ENCODE results near the gene TPP1. TPM values are rescaled to one million over a fixed set of nuclear protein-coding genes. Genes with fewer than 3 reads are reported as not detected.

Gene TPP1
- total RNA-seq, 4 donors from 2014 or later: 15.4 to 34.9 (median 27.8) TPM

DNA sequence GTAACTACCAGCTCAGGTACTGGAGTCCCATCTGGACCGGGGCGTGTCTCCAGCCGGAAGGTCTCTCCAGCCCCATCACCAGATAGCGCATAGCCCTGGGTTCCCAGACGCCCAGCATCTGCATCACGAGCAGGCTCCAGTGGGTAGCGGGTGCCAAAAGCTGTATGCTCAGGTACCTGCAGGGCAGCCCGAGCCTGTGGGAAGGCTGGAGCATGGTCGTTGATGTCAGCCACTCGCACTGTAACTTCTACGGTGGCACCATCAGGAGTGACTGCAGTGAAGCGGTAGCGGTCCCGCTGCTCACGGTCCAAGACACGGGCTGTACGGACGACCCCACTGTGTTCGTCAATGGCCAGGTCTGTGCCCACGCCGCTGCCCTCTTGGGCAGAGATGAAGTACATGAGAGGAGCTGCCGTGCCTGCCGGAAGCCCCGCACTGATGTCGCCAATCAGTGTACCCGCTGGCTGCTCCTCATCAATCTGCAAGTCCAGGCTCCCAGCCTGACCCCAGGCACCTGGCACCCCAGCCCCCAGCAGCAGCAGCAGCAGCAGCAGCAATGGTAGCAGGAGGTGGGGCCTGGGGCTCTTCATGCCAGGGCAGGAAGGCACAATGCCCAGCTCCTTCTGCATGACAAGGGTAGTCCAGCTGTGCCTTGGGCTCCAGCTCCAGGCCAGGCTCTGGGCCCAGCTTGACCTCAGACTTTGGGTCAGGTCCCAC, 21.9 kb upstream of the TPP1 start:
- Histone ChIP-seq H3K9me3 (no peaks in the 10 kb centered on the region), H3K4me3 (no peak overlapping the region), H3K36me3 (peaks cover 0 to 17% (median 0%) of the 10 kb centered on the region in 3 donors), H3K4me1 (peaks cover 10 to 42% (median 20%) of the 10 kb centered on the region in 3 donors), H3K27me3 (no peaks in the 10 kb centered on the region), H3K27ac (no peak overlapping the region)
- TF ChIP-seq POLR2A (IDR thresholded peaks at IDR 0.05): no peak
- TF ChIP-seq, protein P1, sequence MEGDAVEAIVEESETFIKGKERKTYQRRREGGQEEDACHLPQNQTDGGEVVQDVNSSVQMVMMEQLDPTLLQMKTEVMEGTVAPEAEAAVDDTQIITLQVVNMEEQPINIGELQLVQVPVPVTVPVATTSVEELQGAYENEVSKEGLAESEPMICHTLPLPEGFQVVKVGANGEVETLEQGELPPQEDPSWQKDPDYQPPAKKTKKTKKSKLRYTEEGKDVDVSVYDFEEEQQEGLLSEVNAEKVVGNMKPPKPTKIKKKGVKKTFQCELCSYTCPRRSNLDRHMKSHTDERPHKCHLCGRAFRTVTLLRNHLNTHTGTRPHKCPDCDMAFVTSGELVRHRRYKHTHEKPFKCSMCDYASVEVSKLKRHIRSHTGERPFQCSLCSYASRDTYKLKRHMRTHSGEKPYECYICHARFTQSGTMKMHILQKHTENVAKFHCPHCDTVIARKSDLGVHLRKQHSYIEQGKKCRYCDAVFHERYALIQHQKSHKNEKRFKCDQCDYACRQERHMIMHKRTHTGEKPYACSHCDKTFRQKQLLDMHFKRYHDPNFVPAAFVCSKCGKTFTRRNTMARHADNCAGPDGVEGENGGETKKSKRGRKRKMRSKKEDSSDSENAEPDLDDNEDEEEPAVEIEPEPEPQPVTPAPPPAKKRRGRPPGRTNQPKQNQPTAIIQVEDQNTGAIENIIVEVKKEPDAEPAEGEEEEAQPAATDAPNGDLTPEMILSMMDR (IDR thresholded peaks at IDR 0.05): no peak
- DNase-seq: no peak
- WGBS, 2 donors: 100% methylated on average over 5 of the region's 26 CpGs; no CpG with 5 or more reads in 1 of the 2 donors
- intact Hi-C loops (cut with DNase I): no loop called here

DNA sequence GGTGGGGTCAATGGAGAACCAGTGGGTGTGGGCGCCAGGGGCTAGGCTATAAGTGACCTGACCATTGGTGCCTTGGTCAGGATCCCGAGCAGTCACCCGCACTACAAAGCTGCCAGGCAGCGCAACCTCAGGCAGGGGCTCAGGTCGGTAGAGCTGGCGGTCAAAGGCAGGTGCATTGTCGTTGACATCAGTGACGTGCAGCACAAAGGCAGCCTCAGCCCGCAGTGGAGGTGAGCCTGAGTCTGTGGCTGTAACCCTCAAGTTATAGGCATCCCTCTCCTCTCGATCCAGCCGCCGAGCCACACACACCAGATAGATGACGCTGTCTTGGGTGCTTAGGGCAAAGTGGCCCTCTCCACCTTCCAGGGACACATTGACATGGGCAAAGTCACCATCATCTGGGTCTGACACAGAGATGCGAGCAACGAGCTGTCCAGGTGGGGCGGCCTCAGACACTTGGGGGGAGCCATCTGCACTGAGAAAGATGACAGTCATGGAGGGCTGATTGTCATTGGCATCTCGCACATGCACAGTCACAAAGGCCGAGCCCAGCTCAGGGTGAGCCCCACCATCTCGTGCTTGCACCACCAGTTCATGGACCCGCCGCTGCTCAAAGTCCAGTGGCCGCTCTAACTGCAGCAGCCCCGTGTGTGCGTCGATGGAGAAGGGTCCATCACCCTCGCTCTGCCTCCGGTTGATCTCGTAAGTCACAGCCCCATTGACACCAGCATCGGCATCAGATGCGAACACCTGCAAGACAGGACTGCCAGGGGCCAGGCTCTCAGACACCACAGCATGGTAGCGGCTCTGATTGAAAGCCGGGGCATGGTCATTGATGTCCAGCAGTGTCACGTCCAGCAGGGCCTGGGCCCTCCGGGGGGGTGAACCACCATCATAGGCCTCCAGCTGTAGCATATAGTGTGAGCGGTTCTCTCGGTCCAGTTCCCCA, 21.1 kb upstream of the TPP1 start:
- Histone ChIP-seq H3K9me3 (no peaks in the 10 kb centered on the region), H3K4me1 (peaks cover 8 to 42% (median 20%) of the 10 kb centered on the region in 3 donors), H3K36me3 (peaks cover 0 to 17% (median 0%) of the 10 kb centered on the region in 3 donors), H3K27me3 (no peaks in the 10 kb centered on the region), H3K4me3 (no peak overlapping the region), H3K27ac (no peak overlapping the region)
- intact Hi-C loops (cut with DNase I): no loop called here
- TF ChIP-seq, protein P1 (IDR thresholded peaks at IDR 0.05): no peak
- TF ChIP-seq POLR2A (IDR thresholded peaks at IDR 0.05): no peak
- no peak for DNase-seq
- 87 to 88% methylated on average over 7 to 29 of the region's 36 CpGs for WGBS, 2 donors

DNA sequence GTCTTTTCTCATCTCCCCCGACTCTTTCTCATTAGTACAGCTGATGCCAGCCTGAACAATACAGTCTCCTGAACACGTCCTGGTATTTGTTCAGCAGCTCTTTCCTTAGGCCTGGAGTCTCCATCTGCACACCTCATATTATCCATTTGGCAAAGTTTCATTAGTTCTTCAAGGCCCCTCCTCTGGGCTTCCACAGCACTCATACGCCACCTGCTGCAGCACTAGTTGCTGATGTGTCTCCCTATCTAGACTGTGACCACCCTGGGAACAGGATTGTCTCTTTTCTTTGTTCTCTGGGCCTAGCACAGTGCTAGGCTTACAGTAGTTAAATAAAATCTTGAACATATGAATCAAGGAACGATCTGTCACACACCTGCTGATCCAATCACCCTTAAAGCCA, 19.2 kb upstream of the TPP1 start:
- intact Hi-C loops (cut with DNase I): no loop called here
- no peaks in the 10 kb centered on the region for H3K9me3 ChIP-seq
- WGBS, 2 donors: 74 to 78% methylated on average over 4 of the region's 4 CpGs
- DNase-seq: no peak
- peaks cover 0 to 17% (median 0%) of the 10 kb centered on the region in 3 donors for H3K36me3 ChIP-seq
- peak overlapping the region in 1 of 4 donors; percentile 17 for H3K27ac ChIP-seq
- H3K4me3 ChIP-seq: no peak overlapping the region
- H3K4me1 ChIP-seq: peaks cover 8 to 57% (median 20%) of the 10 kb centered on the region in 3 donors
- H3K27me3 ChIP-seq: no peaks in the 10 kb centered on the region
- TF ChIP-seq, protein P1 (IDR thresholded peaks at IDR 0.05): no peak
- TF ChIP-seq POLR2A (IDR thresholded peaks at IDR 0.05): no peak

DNA sequence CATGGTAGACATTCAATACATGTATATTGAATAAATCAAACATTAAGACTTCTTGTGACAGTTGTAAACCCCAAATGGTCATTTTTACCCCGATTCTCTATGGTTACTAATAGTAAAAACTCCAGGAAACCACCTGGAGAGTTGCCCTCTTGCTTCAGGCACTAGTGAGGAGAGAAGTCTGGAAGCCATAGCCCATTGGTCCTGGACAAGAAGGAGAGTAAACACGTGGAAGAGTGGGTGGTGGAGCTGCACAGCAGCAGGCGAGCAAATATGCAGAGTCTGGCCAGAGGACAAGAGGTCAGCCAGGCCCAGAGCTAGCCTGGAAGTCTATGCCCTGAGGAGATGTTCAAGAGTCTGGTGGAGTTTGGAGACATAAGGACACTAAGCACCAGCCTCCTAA, 18.6 kb upstream of the TPP1 start:
- Histone ChIP-seq H3K27ac (peak overlapping the region in 1 of 4 donors; percentile 17), H3K36me3 (peaks cover 0 to 21% (median 0%) of the 10 kb centered on the region in 3 donors), H3K9me3 (no peaks in the 10 kb centered on the region), H3K4me3 (no peak overlapping the region), H3K27me3 (no peaks in the 10 kb centered on the region), H3K4me1 (peaks cover 8 to 57% (median 20%) of the 10 kb centered on the region in 3 donors)
- no peak for DNase-seq
- intact Hi-C loops (cut with DNase I): no loop called here
- WGBS, 2 donors: 0 to 9% methylated on average over 2 to 3 of the region's 3 CpGs
- no peak for TF ChIP-seq POLR2A (IDR thresholded peaks at IDR 0.05)

DNA sequence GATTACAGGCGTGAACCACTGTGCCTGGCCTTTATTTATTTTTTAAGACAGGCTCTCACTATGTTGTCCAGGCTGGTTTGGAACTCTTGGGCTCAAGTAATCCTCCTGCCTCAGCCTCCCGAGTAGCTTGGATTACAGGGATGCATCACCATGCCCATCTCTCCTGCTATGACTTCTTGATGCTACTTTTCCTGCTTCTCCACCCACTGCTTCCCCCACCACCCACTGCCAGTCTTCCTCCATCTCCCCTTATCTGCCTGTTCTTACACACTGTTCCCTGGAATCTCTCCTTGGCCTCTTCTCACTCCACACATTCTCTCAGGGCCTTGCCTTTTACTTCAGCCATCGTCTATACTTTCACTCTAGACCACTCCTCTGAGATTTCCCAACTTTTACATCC, 17.3 kb upstream of the TPP1 start:
- Histone ChIP-seq H3K9me3 (no peaks in the 10 kb centered on the region), H3K4me3 (no peak overlapping the region), H3K36me3 (peaks cover 0 to 35% (median 0%) of the 10 kb centered on the region in 3 donors), H3K27me3 (peaks cover 0 to 6% (median 0%) of the 10 kb centered on the region in 4 donors), H3K27ac (peak overlapping the region in 2 of 4 donors; percentile 32 to 61), H3K4me1 (peaks cover 8 to 57% (median 20%) of the 10 kb centered on the region in 3 donors)
- WGBS, 2 donors: 80 to 81% methylated on average over 3 of the region's 3 CpGs
- intact Hi-C loops (cut with DNase I): no loop called here
- no peak for DNase-seq
- TF ChIP-seq, protein P1 (IDR thresholded peaks at IDR 0.05): no peak
- no peak for TF ChIP-seq POLR2A (IDR thresholded peaks at IDR 0.05)
